ENCODE measurements around the gene ATXN7L3.

ATXN7L3 gene

GRCh38 chr17:44174427-44174826 lies 25.3 kb downstream of the ATXN7L3 start:
- H3K36me3 ChIP-seq (ENCODE audit: control insufficient read depth, insufficient read depth, low read length): peaks cover 3% of the 10 kb centered on the region
- no peaks in the 10 kb centered on the region for H3K9me3 ChIP-seq (ENCODE audit: control insufficient read depth, low read length)
- 95 to 98% methylated on average over 2 of the region's 2 CpGs for whole genome bisulfite sequencing, 2 experiments
- no peaks in the 10 kb centered on the region for H3K27me3 ChIP-seq (ENCODE audit: control insufficient read depth, insufficient read depth, low read length, poor library complexity, severe bottlenecking)
- H3K4me1 ChIP-seq (ENCODE audit: control insufficient read depth, insufficient read depth, low read length): peaks cover 12% of the 10 kb centered on the region
- H3K27ac ChIP-seq (ENCODE audit: insufficient read depth, low read depth, low read length, poor library complexity, severe bottlenecking): no peak overlapping the region
- no peak overlapping the region for H3K4me3 ChIP-seq (ENCODE audit: insufficient read depth, low read depth, low read length)

DNA sequence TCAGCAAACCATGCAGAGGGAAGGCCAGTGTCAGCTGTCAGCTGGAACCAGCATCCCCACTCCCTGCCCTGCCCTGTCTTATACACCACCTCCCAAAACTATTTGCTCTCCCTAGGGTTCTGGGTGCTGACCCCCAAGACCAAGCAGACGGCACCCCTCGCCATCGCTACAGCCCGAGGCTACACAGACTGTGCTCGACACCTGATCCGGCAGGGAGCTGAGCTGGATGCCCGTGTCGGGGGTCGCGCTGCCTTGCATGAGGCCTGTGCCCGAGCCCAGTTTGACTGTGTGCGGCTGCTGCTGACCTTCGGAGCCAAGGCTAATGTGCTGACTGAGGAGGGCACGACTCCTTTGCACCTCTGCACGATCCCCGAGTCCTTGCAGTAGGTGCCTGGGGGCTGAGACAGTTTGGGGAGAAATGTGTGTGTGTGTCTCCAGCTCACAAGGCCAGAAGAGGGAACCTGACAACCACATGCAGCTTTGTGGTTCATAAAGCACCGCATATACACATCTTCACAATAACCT lies 27.7 kb downstream of the ATXN7L3 start:
- no peak overlapping the region for H3K4me3 ChIP-seq (ENCODE audit: insufficient read depth, low read depth, low read length)
- peaks cover 3% of the 10 kb centered on the region for H3K36me3 ChIP-seq (ENCODE audit: control insufficient read depth, insufficient read depth, low read length)
- WGBS, 2 experiments: 90% methylated on average over 17 of the region's 17 CpGs
- peak overlapping the region; percentile 13 for H3K27ac ChIP-seq (ENCODE audit: insufficient read depth, low read depth, low read length, poor library complexity, severe bottlenecking)
- H3K27me3 ChIP-seq (ENCODE audit: control insufficient read depth, insufficient read depth, low read length, poor library complexity, severe bottlenecking): no peaks in the 10 kb centered on the region
- peaks cover 15% of the 10 kb centered on the region for H3K4me1 ChIP-seq (ENCODE audit: control insufficient read depth, insufficient read depth, low read length)
- no peaks in the 10 kb centered on the region for H3K9me3 ChIP-seq (ENCODE audit: control insufficient read depth, low read length)

GRCh38 chr17:44170499-44171201 lies 29.0 kb downstream of the ATXN7L3 start, which contains the start of gene ASB16:
Gene ASB16, plus strand, starts transcription at chr17:44170704. Its CDS starts 86 bp downstream, at chr17:44170790.
- no peak within 1 kb of the TSS for H3K4me3 ChIP-seq (ENCODE audit: insufficient read depth, low read depth, low read length)

GRCh38 chr17:44170135-44170498 lies 29.6 kb downstream of the ATXN7L3 start:
- no peaks in the 10 kb centered on the region for H3K36me3 ChIP-seq (ENCODE audit: control insufficient read depth, insufficient read depth, low read length)
- no peak overlapping the region for H3K4me3 ChIP-seq (ENCODE audit: insufficient read depth, low read depth, low read length)
- no peaks in the 10 kb centered on the region for H3K27me3 ChIP-seq (ENCODE audit: control insufficient read depth, insufficient read depth, low read length, poor library complexity, severe bottlenecking)
- H3K27ac ChIP-seq (ENCODE audit: insufficient read depth, low read depth, low read length, poor library complexity, severe bottlenecking): no peak overlapping the region
- 81 to 85% methylated on average over 5 of the region's 5 CpGs for WGBS, 2 experiments
- H3K9me3 ChIP-seq (ENCODE audit: control insufficient read depth, low read length): no peaks in the 10 kb centered on the region
- peaks cover 15% of the 10 kb centered on the region for H3K4me1 ChIP-seq (ENCODE audit: control insufficient read depth, insufficient read depth, low read length)

More at GRCh38 chr17:44170499-44171201, 29.0 kb downstream of the ATXN7L3 start, which contains the start of gene ASB16:
- Histone ChIP-seq H3K4me1 (ENCODE audit: control insufficient read depth, insufficient read depth, low read length) (peaks cover 15% of the 10 kb centered on the region), H3K27ac (ENCODE audit: insufficient read depth, low read depth, low read length, poor library complexity, severe bottlenecking) (no peak within 1 kb of the TSS), H3K27me3 (ENCODE audit: control insufficient read depth, insufficient read depth, low read length, poor library complexity, severe bottlenecking) (no peaks in the 10 kb centered on the region), H3K9me3 (ENCODE audit: control insufficient read depth, low read length) (no peaks in the 10 kb centered on the region), H3K36me3 (ENCODE audit: control insufficient read depth, insufficient read depth, low read length) (no peaks in the 10 kb centered on the region)
- 61% methylated on average over 21 of the region's 21 CpGs for WGBS, 2 experiments

DNA sequence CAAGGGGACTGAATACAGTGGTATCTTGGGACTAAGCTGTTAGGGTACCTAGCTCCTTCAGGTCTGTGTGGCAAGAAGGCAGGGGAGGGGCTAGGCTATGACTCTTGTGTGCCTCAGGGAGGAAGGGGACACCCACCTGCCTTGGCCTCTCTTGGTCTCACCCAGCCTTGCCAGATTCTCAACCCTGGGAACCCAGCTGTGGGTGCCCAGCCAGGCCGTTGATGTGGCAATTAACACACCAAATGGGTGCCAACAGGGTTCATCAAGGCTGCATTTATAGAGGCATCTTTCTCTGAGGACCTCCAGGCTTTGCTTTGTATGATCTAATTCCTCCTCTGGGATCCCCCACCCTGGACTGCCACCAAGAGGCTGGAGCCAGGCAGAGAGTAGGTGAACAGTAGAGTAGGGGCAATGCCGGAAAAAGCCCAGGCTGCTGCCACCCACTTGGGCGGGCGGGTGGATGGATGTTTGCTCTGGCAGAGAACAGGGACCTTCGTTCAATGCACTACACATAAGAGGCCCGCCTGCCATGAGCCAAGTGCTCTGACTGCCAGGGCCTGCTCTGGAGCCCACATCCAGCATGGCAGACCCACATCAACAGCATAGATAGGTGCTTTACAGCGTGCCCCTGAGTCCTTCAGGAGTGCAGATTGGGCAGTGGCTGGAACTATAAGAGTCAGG lies 32.4 kb downstream of the ATXN7L3 start:
- Histone ChIP-seq H3K27me3 (ENCODE audit: control insufficient read depth, insufficient read depth, low read length, poor library complexity, severe bottlenecking) (no peaks in the 10 kb centered on the region), H3K4me3 (ENCODE audit: insufficient read depth, low read depth, low read length) (no peak overlapping the region), H3K4me1 (ENCODE audit: control insufficient read depth, insufficient read depth, low read length) (peaks cover 15% of the 10 kb centered on the region), H3K36me3 (ENCODE audit: control insufficient read depth, insufficient read depth, low read length) (peaks cover under 1% of the 10 kb centered on the region), H3K9me3 (ENCODE audit: control insufficient read depth, low read length) (no peaks in the 10 kb centered on the region), H3K27ac (ENCODE audit: insufficient read depth, low read depth, low read length, poor library complexity, severe bottlenecking) (no peak overlapping the region)
- 92 to 93% methylated on average over 7 of the region's 7 CpGs for WGBS, 2 experiments

DNA sequence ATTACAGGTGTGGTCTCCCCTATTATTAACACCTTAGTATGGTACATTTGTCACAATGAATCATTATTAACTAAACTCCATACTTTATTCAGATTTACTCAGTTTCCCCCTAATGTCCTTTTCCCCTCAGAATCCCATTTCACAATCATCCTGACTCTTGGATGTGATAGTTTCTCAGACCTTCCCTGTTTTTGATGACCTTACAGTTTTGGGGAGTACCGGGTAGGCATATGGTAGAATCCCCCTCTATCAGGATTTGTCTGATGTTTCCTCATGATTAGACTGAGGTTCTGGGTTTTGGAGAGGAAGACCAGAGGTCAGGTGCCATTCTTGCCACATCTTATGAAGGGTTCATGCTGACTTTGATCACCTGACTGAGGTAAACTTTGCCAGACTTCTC lies 35.2 kb downstream of the ATXN7L3 start:
- Histone ChIP-seq H3K4me1 (ENCODE audit: control insufficient read depth, insufficient read depth, low read length) (peaks cover 4% of the 10 kb centered on the region), H3K27ac (ENCODE audit: insufficient read depth, low read depth, low read length, poor library complexity, severe bottlenecking) (no peak overlapping the region), H3K9me3 (ENCODE audit: control insufficient read depth, low read length) (no peaks in the 10 kb centered on the region), H3K4me3 (ENCODE audit: insufficient read depth, low read depth, low read length) (no peak overlapping the region), H3K36me3 (ENCODE audit: control insufficient read depth, insufficient read depth, low read length) (peaks cover 9% of the 10 kb centered on the region), H3K27me3 (ENCODE audit: control insufficient read depth, insufficient read depth, low read length, poor library complexity, severe bottlenecking) (no peaks in the 10 kb centered on the region)
- WGBS, 2 experiments: 94 to 100% methylated on average over 1 of the region's 1 CpG

- H3K4me1 ChIP-seq (ENCODE audit: control insufficient read depth, insufficient read depth, low read length): no peaks in the 10 kb centered on the region
- peaks cover 24% of the 10 kb centered on the region for H3K36me3 ChIP-seq (ENCODE audit: control insufficient read depth, insufficient read depth, low read length)
- no peak overlapping the region for H3K4me3 ChIP-seq (ENCODE audit: insufficient read depth, low read depth, low read length)
- no peak overlapping the region for H3K27ac ChIP-seq (ENCODE audit: insufficient read depth, low read depth, low read length, poor library complexity, severe bottlenecking)
- H3K27me3 ChIP-seq (ENCODE audit: control insufficient read depth, insufficient read depth, low read length, poor library complexity, severe bottlenecking): no peaks in the 10 kb centered on the region
- H3K9me3 ChIP-seq (ENCODE audit: control insufficient read depth, low read length): no peaks in the 10 kb centered on the region
- 94 to 96% methylated on average over 15 of the region's 15 CpGs for WGBS, 2 experiments
Measured at GRCh38 chr17:44159519-44160210, 40.0 kb downstream of the ATXN7L3 start.

GRCh38 chr17:44155488-44155887 lies 44.2 kb downstream of the ATXN7L3 start:
- no peaks in the 10 kb centered on the region for H3K27me3 ChIP-seq (ENCODE audit: control insufficient read depth, insufficient read depth, low read length, poor library complexity, severe bottlenecking)
- peaks cover 20% of the 10 kb centered on the region for H3K36me3 ChIP-seq (ENCODE audit: control insufficient read depth, insufficient read depth, low read length)
- no peak overlapping the region for H3K4me3 ChIP-seq (ENCODE audit: insufficient read depth, low read depth, low read length)
- no peak overlapping the region for H3K27ac ChIP-seq (ENCODE audit: insufficient read depth, low read depth, low read length, poor library complexity, severe bottlenecking)
- no peaks in the 10 kb centered on the region for H3K4me1 ChIP-seq (ENCODE audit: control insufficient read depth, insufficient read depth, low read length)
- no peaks in the 10 kb centered on the region for H3K9me3 ChIP-seq (ENCODE audit: control insufficient read depth, low read length)
- 86 to 92% methylated on average over 2 of the region's 2 CpGs for WGBS, 2 experiments

GRCh38 chr17:44152875-44153274 lies 46.8 kb downstream of the ATXN7L3 start:
- no peaks in the 10 kb centered on the region for H3K4me1 ChIP-seq (ENCODE audit: control insufficient read depth, insufficient read depth, low read length)
- WGBS, 2 experiments: 93 to 94% methylated on average over 4 of the region's 4 CpGs
- H3K4me3 ChIP-seq (ENCODE audit: insufficient read depth, low read depth, low read length): no peak overlapping the region
- peaks cover 19% of the 10 kb centered on the region for H3K36me3 ChIP-seq (ENCODE audit: control insufficient read depth, insufficient read depth, low read length)
- H3K27ac ChIP-seq (ENCODE audit: insufficient read depth, low read depth, low read length, poor library complexity, severe bottlenecking): no peak overlapping the region
- H3K9me3 ChIP-seq (ENCODE audit: control insufficient read depth, low read length): no peaks in the 10 kb centered on the region
- H3K27me3 ChIP-seq (ENCODE audit: control insufficient read depth, insufficient read depth, low read length, poor library complexity, severe bottlenecking): no peaks in the 10 kb centered on the region
